Neuronal stem cell (in vitro differentiated cells): ENCODE measurements around the gene KAZN.

Experiments
- DNase-seq: peaks from one replicate; pipeline ENCODE4 v3.0.0-alpha.2; 2013; ENCODE audit warnings: low spot score
- H2AFZ ChIP-seq: one replicate; pipeline ENCODE4 v1.6.1; 2013; ENCODE audit warnings: mild to moderate bottlenecking, low read length, inconsistent platforms
- H2AK5ac ChIP-seq: 2 replicates; pipeline ENCODE4 v1.6.1; 2013; ENCODE audit warnings: low read depth, mild to moderate bottlenecking, inconsistent platforms, low read length, moderate library complexity, mixed read lengths
- H2BK120ac ChIP-seq: 2 replicates; pipeline ENCODE4 v1.6.1; 2013; ENCODE audit warnings: low read depth, mild to moderate bottlenecking, inconsistent platforms, low read length, moderate library complexity, mixed read lengths
- H2BK12ac ChIP-seq: one replicate; pipeline ENCODE4 v1.6.1; 2013; ENCODE audit warnings: low read length, inconsistent platforms
- H2BK15ac ChIP-seq: 2 replicates; pipeline ENCODE4 v1.6.1; 2013; ENCODE audit warnings: mild to moderate bottlenecking, low read length, inconsistent platforms, mixed read lengths
- H2BK5ac ChIP-seq: one replicate; pipeline ENCODE4 v1.6.1; 2013; ENCODE audit warnings: inconsistent platforms, mild to moderate bottlenecking, low read length, moderate library complexity
- H3K14ac ChIP-seq: one replicate; pipeline ENCODE4 v1.6.1; 2013; ENCODE audit warnings: low read length, inconsistent platforms
- H3K18ac ChIP-seq: 2 replicates; pipeline ENCODE4 v1.6.1; 2013; ENCODE audit warnings: low read length, inconsistent platforms
- H3K23ac ChIP-seq: 2 replicates; pipeline ENCODE4 v1.6.1; 2013; ENCODE audit warnings: low read depth, mild to moderate bottlenecking, mixed read lengths, low read length, inconsistent platforms; ENCODE audit not compliant: poor library complexity
- H3K27ac ChIP-seq: replicated peaks from 3 replicates; pipeline ENCODE4 v1.5.1; 2013; ENCODE audit warnings: low read length, inconsistent platforms
- H3K27me3 ChIP-seq, 3 experiments: 2 replicates each; pipeline ENCODE4 v1.6.1; 2013; ENCODE audit warnings: low read length in 3 of 3, mild to moderate bottlenecking in 2 of 3, inconsistent platforms in 1 of 3, low read depth in 1 of 3, mixed read lengths in 1 of 3, moderate library complexity in 1 of 3; ENCODE audit not compliant: control insufficient read depth in 3 of 3, insufficient read depth in 3 of 3
- H3K36me3 ChIP-seq, 2 donors: replicated peaks in 1 of 2; 2 replicates each; pipeline ENCODE4 v1.6.1; 2013; ENCODE audit warnings: low read length in 2 of 2; ENCODE audit not compliant: control insufficient read depth in 2 of 2, insufficient read depth in 2 of 2
- H3K4ac ChIP-seq: 2 replicates; pipeline ENCODE4 v1.6.1; 2013; ENCODE audit warnings: inconsistent platforms, mild to moderate bottlenecking, low read length, moderate library complexity
- H3K4me1 ChIP-seq, 2 donors: 1 replicate in 1 of 2; 2 replicates in 1 of 2; pipeline ENCODE4 v1.6.1; 2013; ENCODE audit warnings: low read length in 2 of 2, low read depth in 1 of 2; ENCODE audit not compliant: control insufficient read depth in 2 of 2, insufficient read depth in 1 of 2
- H3K4me2 ChIP-seq: one replicate; pipeline ENCODE4 v1.6.1; 2013; ENCODE audit warnings: mild to moderate bottlenecking, low read length, inconsistent platforms; ENCODE audit not compliant: insufficient read depth, poor library complexity, severe bottlenecking
- H3K4me3 ChIP-seq, 2 donors: 2 replicates each; pipeline ENCODE4 v1.5.1; 2013; ENCODE audit warnings: low read length in 2 of 2, mild to moderate bottlenecking in 2 of 2, inconsistent platforms in 1 of 2, moderate library complexity in 1 of 2
- H3K79me1 ChIP-seq: one replicate; pipeline ENCODE4 v1.6.1; 2013; ENCODE audit warnings: low read depth, mild to moderate bottlenecking, inconsistent platforms, low read length, moderate library complexity
- H3K9ac ChIP-seq: one replicate; pipeline ENCODE4 v1.6.1; 2013; ENCODE audit warnings: mild to moderate bottlenecking, low read depth, low read length, inconsistent platforms; ENCODE audit not compliant: poor library complexity
- H3K9me3 ChIP-seq, 2 donors: replicated peaks in 1 of 2; 2 replicates each; pipeline versions ENCODE3 to v1.6.1; 2013; ENCODE audit warnings: low read length in 2 of 2, mild to moderate bottlenecking in 2 of 2, inconsistent platforms in 1 of 2, low read depth in 1 of 2, mixed read lengths in 1 of 2, moderate library complexity in 1 of 2; ENCODE audit not compliant: control insufficient read depth in 2 of 2, insufficient read depth in 1 of 2
- H4K8ac ChIP-seq: one replicate; pipeline ENCODE4 v1.6.1; 2013; ENCODE audit warnings: low read depth, mild to moderate bottlenecking, inconsistent platforms, low read length, moderate library complexity
- H4K91ac ChIP-seq: one replicate; pipeline ENCODE4 v1.6.1; 2013; ENCODE audit warnings: low read length, low read depth, mild to moderate bottlenecking, inconsistent platforms; ENCODE audit not compliant: poor library complexity
- whole genome bisulfite sequencing, 2 donors: extraction: QIAGEN DNeasy Blood & Tissue Kit; methylation state at CpG; one replicate each; pipeline ENCODE4 v1.1.7; 2013; ENCODE audit warnings: missing lambda C conversion rate in 2 of 2, mixed read lengths in 1 of 2; ENCODE audit not compliant: insufficient read length in 2 of 2, insufficient replicate concordance in 1 of 2; ENCODE audit errors: extremely low coverage in 2 of 2; 5-methylcytosine and 5-hydroxymethylcytosine counted together

Gene KAZN

GRCh38 chr1:14955976-14956375, 357.5 kb downstream of the KAZN start:
- Histone ChIP-seq H3K4me1 (peaks cover 0 to 1% of the 10 kb centered on the region in 2 donors), H4K8ac (no peak overlapping the region), H3K4me3 (no peak overlapping the region), H3K14ac (no peak overlapping the region), H2BK120ac (no peak overlapping the region), H2BK15ac (no peak overlapping the region), H2BK5ac (no peak overlapping the region), H3K27ac (no peak overlapping the region), H3K23ac (no peak overlapping the region), H3K4ac (no peak overlapping the region), H3K27me3 (no peaks in the 10 kb centered on the region), H4K91ac (no peak overlapping the region), H2AFZ (no peak overlapping the region), H3K36me3 (peaks cover 0 to 50% of the 10 kb centered on the region in 2 donors), H3K18ac (no peak overlapping the region), H3K79me1 (peaks cover 7% of the 10 kb centered on the region), H3K4me2 (no peak overlapping the region), H3K9ac (no peak overlapping the region), H2BK12ac (no peak overlapping the region), H2AK5ac (no peak overlapping the region), H3K9me3 (peaks cover 5 to 23% of the 10 kb centered on the region in 2 donors)
- DNase-seq: no peak
- no CpG with 5 or more reads among the region's 4 CpGs for WGBS, 2 donors

- no peak overlapping the region for H2BK15ac ChIP-seq
- no peak overlapping the region for H2BK120ac ChIP-seq
- H3K79me1 ChIP-seq: peaks cover 7% of the 10 kb centered on the region
- DNase-seq: no peak
- no peak overlapping the region for H3K4me2 ChIP-seq
- H3K4ac ChIP-seq: no peak overlapping the region
- H4K91ac ChIP-seq: no peak overlapping the region
- H3K9ac ChIP-seq: no peak overlapping the region
- H3K4me1 ChIP-seq: peaks cover 0 to 1% of the 10 kb centered on the region in 2 donors
- no peak overlapping the region for H3K4me3 ChIP-seq
- H2AFZ ChIP-seq: no peak overlapping the region
- no peak overlapping the region for H4K8ac ChIP-seq
- no CpG with 5 or more reads among the region's 11 CpGs for WGBS, 2 donors
- H2AK5ac ChIP-seq: no peak overlapping the region
- H3K23ac ChIP-seq: peak overlapping the region; percentile 10
- no peak overlapping the region for H2BK5ac ChIP-seq
- H3K18ac ChIP-seq: no peak overlapping the region
- peaks cover 2 to 56% of the 10 kb centered on the region in 2 donors for H3K36me3 ChIP-seq
- peaks cover 5 to 28% of the 10 kb centered on the region in 2 donors for H3K9me3 ChIP-seq
- no peaks in the 10 kb centered on the region for H3K27me3 ChIP-seq
- no peak overlapping the region for H3K27ac ChIP-seq
- H2BK12ac ChIP-seq: no peak overlapping the region
- H3K14ac ChIP-seq: no peak overlapping the region
Measured at GRCh38 chr1:14956579-14957195, 358.2 kb downstream of the KAZN start.

GRCh38 chr1:14957375-14958098, 359.1 kb downstream of the KAZN start:
- peaks cover 0 to 1% of the 10 kb centered on the region in 2 donors for H3K4me1 ChIP-seq
- H3K27me3 ChIP-seq: no peaks in the 10 kb centered on the region
- no peak overlapping the region for H2BK120ac ChIP-seq
- H3K18ac ChIP-seq: peak overlapping the region; percentile 77
- H2AK5ac ChIP-seq: peak overlapping the region; percentile 74
- no peak for DNase-seq
- no peak overlapping the region for H2BK5ac ChIP-seq
- peak overlapping the region; percentile 52 for H3K23ac ChIP-seq
- peak overlapping the region; percentile 72 for H3K14ac ChIP-seq
- peak overlapping the region; percentile 83 for H4K8ac ChIP-seq
- no peak overlapping the region for H2BK12ac ChIP-seq
- peaks cover 5 to 26% of the 10 kb centered on the region in 2 donors for H3K9me3 ChIP-seq
- no CpG with 5 or more reads among the region's 33 CpGs for WGBS, 2 donors
- H3K27ac ChIP-seq: no peak overlapping the region
- peak overlapping the region; percentile 16 for H2BK15ac ChIP-seq
- H3K9ac ChIP-seq: no peak overlapping the region
- peaks cover 4% of the 10 kb centered on the region for H3K79me1 ChIP-seq
- H3K4me3 ChIP-seq: no peak overlapping the region
- H4K91ac ChIP-seq: no peak overlapping the region
- no peak overlapping the region for H3K4ac ChIP-seq
- H3K36me3 ChIP-seq: peaks cover 3 to 61% of the 10 kb centered on the region in 2 donors
- H3K4me2 ChIP-seq: no peak overlapping the region
- no peak overlapping the region for H2AFZ ChIP-seq

GRCh38 chr1:14958249-14959058, 360.0 kb downstream of the KAZN start:
- H3K9me3 ChIP-seq: peaks cover 3 to 20% of the 10 kb centered on the region in 2 donors
- no peak overlapping the region for H4K8ac ChIP-seq
- no CpG with 5 or more reads among the region's 19 CpGs for WGBS, 2 donors
- no peak overlapping the region for H3K4me2 ChIP-seq
- no peak overlapping the region for H2BK12ac ChIP-seq
- no peak overlapping the region for H2AFZ ChIP-seq
- H3K4ac ChIP-seq: no peak overlapping the region
- no peak overlapping the region for H4K91ac ChIP-seq
- H3K23ac ChIP-seq: no peak overlapping the region
- peak overlapping the region; percentile 46 for H2AK5ac ChIP-seq
- H3K79me1 ChIP-seq: no peaks in the 10 kb centered on the region
- no peak overlapping the region for H3K27ac ChIP-seq
- H2BK120ac ChIP-seq: peak overlapping the region; percentile 63
- H3K14ac ChIP-seq: peak overlapping the region; percentile 84
- no peak overlapping the region for H3K9ac ChIP-seq
- H3K4me3 ChIP-seq: no peak overlapping the region
- peak overlapping the region; percentile 12 for H2BK15ac ChIP-seq
- H3K4me1 ChIP-seq: peaks cover 0 to 1% of the 10 kb centered on the region in 2 donors
- peak overlapping the region; percentile 44 for H3K18ac ChIP-seq
- H3K36me3 ChIP-seq: peaks cover 3 to 62% of the 10 kb centered on the region in 2 donors
- DNase-seq: no peak
- H2BK5ac ChIP-seq: no peak overlapping the region
- no peaks in the 10 kb centered on the region for H3K27me3 ChIP-seq
